GM12878 (cell line): Measurements from ENCODE around the gene MX1. TPM values are rescaled to one million over a fixed set of nuclear protein-coding genes. Genes with fewer than 3 reads are reported as not detected.

Experiments
- CREB1 ChIP-seq: IDR thresholded peaks from 2 replicates; pipeline ENCODE4 v1.6.1; 2012; ENCODE audit warnings: low read depth, mild to moderate bottlenecking, inconsistent platforms
- EGR1 ChIP-seq, 2 experiments: IDR thresholded peaks; 1 replicate in 1 of 2; 2 replicates in 1 of 2; pipeline ENCODE4 v1.6.1; 2011 to 2012; ENCODE audit warnings: low read depth in 2 of 2, low read length in 2 of 2, borderline replicate concordance in 1 of 2, mild to moderate bottlenecking in 1 of 2, moderate library complexity in 1 of 2
- EZH2 ChIP-seq: IDR thresholded peaks from 2 replicates; pipeline ENCODE4 v1.6.1; 2012; ENCODE audit warnings: low read depth, mild to moderate bottlenecking, control low read depth, inconsistent platforms, low read length, borderline replicate concordance; ENCODE audit not compliant: control insufficient read depth
- GATAD2B ChIP-seq: fragments of 450-650 bp; conservative IDR thresholded peaks from 2 replicates; pipeline ENCODE4 v1.6.1; 2017; ENCODE audit warnings: low read depth, mild to moderate bottlenecking, moderate library complexity
- JUND ChIP-seq: IDR thresholded peaks from 2 replicates; pipeline ENCODE4 v1.6.1; 2012; ENCODE audit warnings: low read depth, mild to moderate bottlenecking, low read length, improper control_type of control experiment, moderate library complexity
- MAX ChIP-seq: IDR thresholded peaks from 2 replicates; pipeline ENCODE4 v1.6.1; 2012; ENCODE audit warnings: low read depth, low read length, improper control_type of control experiment
- NBN ChIP-seq: fragments of 450-650 bp; IDR thresholded peaks from 2 replicates; pipeline ENCODE4 v1.6.1; 2016
- NFYA ChIP-seq: IDR thresholded peaks from 2 replicates; pipeline ENCODE4 v1.6.1; 2011; ENCODE audit warnings: low read depth, mild to moderate bottlenecking, low read length, improper control_type of control experiment, borderline replicate concordance
- PML ChIP-seq: IDR thresholded peaks from 2 replicates; pipeline ENCODE4 v1.6.1; 2012; ENCODE audit warnings: low read length, inconsistent platforms
- POLR2AphosphoS2 ChIP-seq: IDR thresholded peaks from 2 replicates; pipeline ENCODE4 v1.6.1; 2011; ENCODE audit warnings: low read depth, mild to moderate bottlenecking, low read length, improper control_type of control experiment, moderate library complexity
- RAD21 ChIP-seq: IDR thresholded peaks from 2 replicates; pipeline ENCODE4 v1.6.1; 2011; ENCODE audit warnings: mild to moderate bottlenecking, low read depth, low read length, moderate library complexity; ENCODE audit not compliant: insufficient read depth
- RAD51 ChIP-seq: fragments of 450-650 bp; IDR thresholded peaks from 2 replicates; pipeline ENCODE4 v1.6.1; 2016; ENCODE audit warnings: moderate library complexity, mild to moderate bottlenecking, inconsistent platforms
- RB1 ChIP-seq: fragments of 450-650 bp; formaldehyde crosslinking; IDR thresholded peaks from 2 replicates; pipeline ENCODE4 v1.6.1; 2017; ENCODE audit warnings: mild to moderate bottlenecking, borderline replicate concordance
- SMARCA5 ChIP-seq: fragments of 450-650 bp; IDR thresholded peaks from 2 replicates; pipeline ENCODE4 v1.6.1; 2017; ENCODE audit warnings: mild to moderate bottlenecking
- TAF1 ChIP-seq: IDR thresholded peaks from 2 replicates; pipeline ENCODE4 v1.6.1; 2011; ENCODE audit warnings: mild to moderate bottlenecking, low read depth, low read length, borderline replicate concordance
- TCF3 ChIP-seq: IDR thresholded peaks from 2 replicates; pipeline ENCODE4 v1.6.1; 2012; ENCODE audit warnings: low read depth, mild to moderate bottlenecking, low read length, borderline replicate concordance; ENCODE audit not compliant: insufficient read depth
- TCF7 ChIP-seq: IDR thresholded peaks from 2 replicates; pipeline ENCODE4 v1.6.1; 2014; ENCODE audit warnings: antibody characterized with exemption, borderline replicate concordance
- YY1 ChIP-seq: IDR thresholded peaks from 2 replicates; pipeline ENCODE4 v1.6.1; 2011; ENCODE audit warnings: low read depth, mild to moderate bottlenecking, low read length
- ZNF274 ChIP-seq: IDR thresholded peaks from one replicate; pipeline ENCODE4 v1.8.0; 2011; ENCODE audit not compliant: insufficient read length, insufficient read depth
- ZNF592 ChIP-seq: fragments of 450-650 bp; IDR thresholded peaks from 2 replicates; pipeline ENCODE4 v1.6.1; 2017; ENCODE audit warnings: mild to moderate bottlenecking, moderate library complexity
- polyA plus RNA-seq, 11 experiments: library from polyadenylated mRNA; depleted of rRNA in 4 of 11; unstranded in 6 of 11; stranded (reverse) in 5 of 11; fragments of >200 nt; fragmentation: Nextera tagmentation in 4 of 11; fragmentation: Illumina TruSeq in 1 of 11; extraction: Ambion mirVana in 4 of 11; extraction: Trizol in 1 of 11; gene quantifications; 1 replicate in 1 of 11; 2 replicates in 10 of 11; pipeline versions ENCODE4 v1.2.1 to v1.2.3, GENCODE V29; 2011 to 2016; ENCODE audit warnings: inconsistent platforms in 2 of 11, missing spikeins in 2 of 11, low read depth in 1 of 11
- total RNA-seq, 4 experiments: library from RNA; depleted of rRNA in 3 of 4; stranded (reverse); fragments of >200 nt in 3 of 4; fragmentation: Illumina TruSeq in 1 of 4; extraction: Trizol in 1 of 4; gene quantifications; 2 replicates each; pipeline versions ENCODE4 v1.2.1 to v1.2.3, GENCODE V29; 2013 to 2021
- TF ChIP-seq, protein P1 (sequence below): fragments of 450-650 bp; IDR thresholded peaks from 2 replicates; pipeline ENCODE4 v1.6.1; 2017; ENCODE audit warnings: low read depth, mild to moderate bottlenecking, moderate library complexity
- TF ChIP-seq, protein P2 (sequence below): fragments of 450-650 bp; IDR thresholded peaks from 2 replicates; pipeline ENCODE4 v1.6.1; 2014; ENCODE audit warnings: mild to moderate bottlenecking
- TF ChIP-seq, protein P3 (sequence below): IDR thresholded peaks from 2 replicates; pipeline ENCODE4 v1.6.1; 2011; ENCODE audit warnings: borderline replicate concordance, low read depth, mild to moderate bottlenecking, moderate library complexity, low read length; ENCODE audit not compliant: insufficient read depth, poor library complexity, severe bottlenecking

Gene MX1
- total and polyA plus RNA-seq, 10 of the 15 experiments (the other 5 are each of a cell fraction or from before 2014, with no cell fraction given): 75.9 to 385 (median 302) TPM

- TF ChIP-seq ZNF592 (no peak), YY1 (no peak), TCF3 (no peak), SMARCA5 (no peak), JUND (no peak), NFYA (no peak), NBN (no peak), TCF7 (no peak), RB1 (no peak), EZH2 (no peak), PML (no peak), RAD21 (no peak), MAX (no peak), RAD51 (no peak), TAF1 (no peak), ZNF274 (no peak), CREB1 (no peak), EGR1 (IDR thresholded peaks at IDR 0.05; ENCODE audit: borderline replicate concordance in 1 of 2, low read depth in 2 of 2, low read length in 2 of 2) (no peak), POLR2AphosphoS2 (peak; percentile 77; the same call in 1 of the 2 replicates), GATAD2B (no peak)
- TF ChIP-seq, protein P1, sequence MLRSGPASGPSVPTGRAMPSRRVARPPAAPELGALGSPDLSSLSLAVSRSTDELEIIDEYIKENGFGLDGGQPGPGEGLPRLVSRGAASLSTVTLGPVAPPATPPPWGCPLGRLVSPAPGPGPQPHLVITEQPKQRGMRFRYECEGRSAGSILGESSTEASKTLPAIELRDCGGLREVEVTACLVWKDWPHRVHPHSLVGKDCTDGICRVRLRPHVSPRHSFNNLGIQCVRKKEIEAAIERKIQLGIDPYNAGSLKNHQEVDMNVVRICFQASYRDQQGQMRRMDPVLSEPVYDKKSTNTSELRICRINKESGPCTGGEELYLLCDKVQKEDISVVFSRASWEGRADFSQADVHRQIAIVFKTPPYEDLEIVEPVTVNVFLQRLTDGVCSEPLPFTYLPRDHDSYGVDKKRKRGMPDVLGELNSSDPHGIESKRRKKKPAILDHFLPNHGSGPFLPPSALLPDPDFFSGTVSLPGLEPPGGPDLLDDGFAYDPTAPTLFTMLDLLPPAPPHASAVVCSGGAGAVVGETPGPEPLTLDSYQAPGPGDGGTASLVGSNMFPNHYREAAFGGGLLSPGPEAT: no peak
- TF ChIP-seq, protein P2, sequence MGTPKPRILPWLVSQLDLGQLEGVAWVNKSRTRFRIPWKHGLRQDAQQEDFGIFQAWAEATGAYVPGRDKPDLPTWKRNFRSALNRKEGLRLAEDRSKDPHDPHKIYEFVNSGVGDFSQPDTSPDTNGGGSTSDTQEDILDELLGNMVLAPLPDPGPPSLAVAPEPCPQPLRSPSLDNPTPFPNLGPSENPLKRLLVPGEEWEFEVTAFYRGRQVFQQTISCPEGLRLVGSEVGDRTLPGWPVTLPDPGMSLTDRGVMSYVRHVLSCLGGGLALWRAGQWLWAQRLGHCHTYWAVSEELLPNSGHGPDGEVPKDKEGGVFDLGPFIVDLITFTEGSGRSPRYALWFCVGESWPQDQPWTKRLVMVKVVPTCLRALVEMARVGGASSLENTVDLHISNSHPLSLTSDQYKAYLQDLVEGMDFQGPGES: no peak
- TF ChIP-seq, protein P3, sequence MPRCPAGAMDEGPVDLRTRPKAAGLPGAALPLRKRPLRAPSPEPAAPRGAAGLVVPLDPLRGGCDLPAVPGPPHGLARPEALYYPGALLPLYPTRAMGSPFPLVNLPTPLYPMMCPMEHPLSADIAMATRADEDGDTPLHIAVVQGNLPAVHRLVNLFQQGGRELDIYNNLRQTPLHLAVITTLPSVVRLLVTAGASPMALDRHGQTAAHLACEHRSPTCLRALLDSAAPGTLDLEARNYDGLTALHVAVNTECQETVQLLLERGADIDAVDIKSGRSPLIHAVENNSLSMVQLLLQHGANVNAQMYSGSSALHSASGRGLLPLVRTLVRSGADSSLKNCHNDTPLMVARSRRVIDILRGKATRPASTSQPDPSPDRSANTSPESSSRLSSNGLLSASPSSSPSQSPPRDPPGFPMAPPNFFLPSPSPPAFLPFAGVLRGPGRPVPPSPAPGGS: peak; percentile 62
These were observed 34.0 kb downstream of the MX1 start (continued) for GRCh38 chr21:41459884-41460534.
